GM19463 (cell line): ENCODE measurements around the gene HDHD3.
"Not testable (repeated sequence)": the region's sequence is repeated elsewhere in the genome, so short reads cannot be mapped to it uniquely, and the experiment has no call there.

Experiments
- ATAC-seq: cut with Tn5 transposase; IDR thresholded peaks from one replicate; pipeline ENCODE4 v1.9.1; 2021; ENCODE audit warnings: mild to moderate bottlenecking, moderate library complexity; ENCODE audit not compliant: unreplicated experiment

HDHD3 gene

DNA sequence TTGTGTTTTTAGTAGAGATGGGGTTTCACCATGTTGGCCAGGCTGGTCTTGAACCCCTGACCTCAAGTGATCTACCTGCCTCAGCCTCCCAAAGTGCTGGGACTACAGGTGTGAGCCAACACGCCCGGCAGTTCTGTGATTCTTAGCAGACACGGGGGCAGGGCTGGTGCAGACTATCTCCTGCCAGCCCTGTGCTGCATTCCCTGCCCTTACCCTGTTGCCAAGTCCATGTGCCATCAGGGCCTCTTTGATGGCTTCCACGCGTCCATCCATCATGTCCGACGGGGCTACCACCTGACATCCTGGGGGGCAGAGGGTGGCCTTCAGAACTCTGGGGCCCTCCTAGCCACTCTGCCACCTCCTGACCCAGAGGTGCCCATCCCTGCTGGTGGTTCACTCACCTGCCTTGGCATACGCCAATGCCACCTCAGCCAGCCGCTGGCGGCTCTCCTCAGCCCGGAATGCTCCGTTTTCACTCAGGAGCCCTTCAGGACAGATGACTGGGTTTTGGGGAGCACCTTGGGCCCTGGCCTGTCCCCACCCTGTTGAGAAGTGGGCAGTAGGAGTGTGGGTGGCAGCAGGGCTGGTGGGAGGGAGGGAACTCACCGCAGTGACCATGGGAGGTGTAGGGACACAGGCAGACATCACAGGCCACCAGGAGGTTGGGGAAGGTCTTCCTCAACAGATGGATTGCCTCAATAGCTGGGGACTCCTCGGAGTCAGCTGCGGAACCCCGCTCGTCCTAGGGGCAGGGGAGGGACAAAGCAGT lies 13.6 kb upstream of the HDHD3 start:
- no peak for ATAC-seq

DNA sequence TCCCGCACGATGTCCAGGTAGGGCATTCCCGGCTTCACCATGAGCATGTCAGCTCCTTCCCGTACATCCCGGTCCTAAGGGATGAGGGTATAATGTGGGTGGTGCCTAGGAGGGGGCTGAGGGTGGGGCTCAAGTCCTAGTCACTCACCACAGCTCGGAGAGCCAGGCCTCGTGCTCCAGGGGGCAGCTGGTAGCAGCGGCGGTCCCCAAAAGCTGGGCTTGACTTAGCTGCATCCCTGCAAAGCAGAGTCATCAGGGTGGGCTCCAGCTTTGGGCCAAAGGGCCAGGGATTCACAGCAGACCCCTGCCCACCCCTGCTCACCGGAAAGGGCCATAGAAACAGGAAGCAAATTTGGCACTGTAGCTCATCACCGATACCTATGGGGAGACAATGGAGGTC lies 12.7 kb upstream of the HDHD3 start:
- no peak for ATAC-seq

DNA sequence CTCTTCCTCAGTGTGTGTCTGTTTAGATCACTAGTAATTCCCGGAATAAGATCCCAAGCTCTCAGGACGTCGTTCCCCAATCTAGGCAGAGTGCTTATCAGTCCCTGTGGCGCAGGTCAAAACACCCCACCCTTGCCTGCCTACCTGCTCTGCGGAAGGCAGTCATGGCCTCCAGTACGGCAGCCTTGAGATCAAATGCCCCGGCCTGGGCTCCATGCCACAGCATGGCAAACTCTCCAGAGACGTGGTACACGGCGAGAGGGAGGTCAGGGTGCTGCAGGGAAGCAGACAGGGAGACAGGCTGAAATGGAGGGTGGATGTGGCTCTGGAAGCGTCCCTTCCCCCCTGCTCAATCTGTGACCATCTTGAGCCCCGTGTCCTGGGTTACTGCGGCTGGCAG lies 12.0 kb upstream of the HDHD3 start:
- ATAC-seq = no peak

DNA sequence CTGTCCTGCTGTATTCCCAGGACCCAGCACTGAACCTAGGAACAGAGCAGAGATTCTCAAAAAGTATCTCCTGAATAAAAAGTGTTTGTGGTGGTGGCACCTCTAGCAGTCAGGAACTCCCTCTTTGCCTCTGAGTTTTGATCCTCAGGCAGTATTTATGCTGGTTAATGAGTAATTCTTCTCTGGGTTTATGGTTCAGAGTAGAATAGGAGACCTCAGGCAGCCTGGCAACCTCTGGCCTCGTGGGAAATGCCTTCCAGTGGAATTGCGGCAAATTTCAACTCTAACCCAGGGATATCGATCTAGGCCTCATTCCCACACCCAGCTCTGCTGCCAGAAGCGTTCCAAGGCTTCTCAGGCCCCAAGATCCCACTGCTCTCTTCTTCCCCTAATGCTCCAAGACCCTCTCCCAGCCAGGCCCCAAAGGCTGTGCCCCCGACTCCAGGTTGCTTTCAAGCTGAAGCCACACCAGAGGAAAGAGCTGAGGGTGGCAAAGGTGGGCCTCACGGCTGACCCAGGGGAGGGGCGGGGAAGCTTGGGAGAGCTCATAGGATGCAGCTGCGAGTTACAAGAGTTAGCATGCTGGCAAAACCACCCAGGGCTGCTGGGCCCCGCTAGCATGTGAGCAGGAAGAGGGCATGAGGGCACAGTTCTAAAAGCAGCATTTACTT lies 10.9 kb upstream of the HDHD3 start:
- no peak for ATAC-seq

DNA sequence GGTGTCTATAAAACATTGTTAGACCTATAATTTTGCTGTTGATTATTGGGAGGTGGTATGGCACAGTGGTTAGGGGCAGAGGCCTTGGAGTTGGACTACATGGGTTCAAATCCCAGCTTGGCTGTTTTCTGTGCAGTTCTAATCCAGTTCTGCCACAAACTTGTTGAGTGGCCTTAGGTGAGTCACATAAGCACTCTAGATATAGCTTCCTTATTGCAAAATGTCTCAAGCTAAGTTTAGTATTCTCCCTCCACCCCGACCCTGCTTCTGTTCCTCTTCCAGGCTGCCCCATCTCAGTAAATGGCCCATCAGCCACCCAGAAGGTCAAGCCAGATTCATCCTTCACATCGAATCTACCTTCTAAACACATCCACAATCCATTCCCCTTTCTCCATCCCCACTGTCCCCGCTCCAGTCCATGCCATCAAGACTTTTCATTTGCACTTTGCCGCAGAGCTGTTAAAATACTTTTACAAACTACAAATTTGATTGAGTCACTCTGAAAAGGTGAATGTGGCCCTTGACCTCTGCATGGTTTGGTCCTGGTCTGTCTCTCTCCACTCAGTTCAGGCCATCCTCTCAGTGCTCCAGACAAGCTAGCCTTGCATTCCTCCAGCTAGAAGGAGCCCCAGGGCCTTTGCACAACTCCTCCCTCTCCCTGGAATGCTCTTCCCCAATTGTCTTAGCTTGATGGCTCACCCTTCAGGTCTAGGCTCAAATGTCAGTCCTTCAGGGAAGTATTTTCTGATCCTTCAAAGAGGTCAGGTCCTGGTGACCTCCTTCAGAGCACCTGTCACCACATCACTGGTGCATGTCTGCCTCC lies 10.0 kb upstream of the HDHD3 start:
- ATAC-seq = no peak

DNA sequence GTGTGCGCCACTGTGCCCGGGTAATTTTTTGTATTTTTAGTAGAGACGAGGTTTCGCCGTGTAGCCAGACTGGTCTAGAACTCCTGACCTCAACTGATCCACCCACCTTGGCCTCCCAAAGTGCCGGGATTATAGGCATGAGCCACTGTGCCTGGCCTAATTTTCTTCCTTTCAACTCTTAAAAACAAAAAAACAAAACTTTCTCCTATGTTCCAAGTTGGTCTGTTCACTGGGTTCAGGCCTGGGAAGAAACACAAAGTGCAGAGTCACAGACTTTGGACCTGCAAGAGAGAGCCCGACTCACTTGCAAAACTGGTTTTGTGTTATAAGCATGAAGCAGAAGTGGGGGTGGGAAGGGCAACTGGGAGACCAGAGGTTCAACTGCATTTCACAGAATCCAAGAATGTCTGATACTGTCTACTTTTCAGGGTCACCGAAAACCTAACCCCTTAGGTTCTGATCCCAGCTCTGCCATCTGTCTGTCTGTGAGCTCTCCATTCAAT lies 5.2 kb upstream of the HDHD3 start:
- ATAC-seq = no peak

DNA sequence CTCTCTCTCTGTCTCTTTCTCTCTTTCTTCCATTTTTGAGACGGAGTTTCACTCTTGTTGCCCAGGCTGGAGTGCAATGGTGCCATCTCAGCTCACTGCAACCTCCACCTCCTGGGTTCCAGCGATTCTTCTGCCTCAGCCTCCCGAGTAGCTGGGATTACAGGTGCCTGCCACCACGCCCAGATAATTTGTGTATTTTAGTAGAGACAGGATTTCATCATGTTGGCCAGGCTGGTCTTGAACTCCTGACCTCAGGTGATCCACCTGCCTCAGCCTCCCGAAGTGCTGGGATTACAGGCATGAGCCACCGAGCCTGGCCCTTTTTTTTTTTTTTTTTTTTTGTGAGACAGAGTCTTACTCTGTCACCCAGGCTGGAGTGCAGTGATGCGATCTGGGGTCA lies 4.7 kb upstream of the HDHD3 start:
- ATAC-seq = not testable (repeated sequence)

DNA sequence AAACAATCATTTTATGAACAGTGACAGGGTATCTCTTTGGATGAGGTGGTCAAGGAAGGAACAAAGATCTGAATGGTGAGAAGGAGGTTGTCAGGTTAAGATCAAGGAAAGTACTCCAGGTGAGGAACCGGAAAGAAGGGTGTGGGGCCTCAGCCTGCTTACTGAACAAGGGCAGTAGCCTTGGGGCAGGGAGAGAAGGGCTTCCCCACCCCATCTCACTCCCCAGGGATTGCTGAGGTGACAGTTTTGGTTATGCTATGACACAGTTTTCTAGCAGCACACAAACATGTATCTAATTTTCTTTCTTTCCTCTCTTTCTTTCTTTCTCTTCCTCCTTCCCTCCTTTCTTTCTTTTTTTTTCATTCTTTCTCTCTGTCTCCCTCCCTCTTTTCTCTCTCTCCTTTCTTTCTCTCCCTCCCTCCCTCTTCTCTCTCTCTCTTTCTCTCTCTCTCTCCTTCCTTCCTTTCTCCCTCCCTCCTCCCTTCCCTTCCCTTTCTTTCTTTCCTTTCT lies 4.1 kb upstream of the HDHD3 start:
- peak; percentile 62 for ATAC-seq

DNA sequence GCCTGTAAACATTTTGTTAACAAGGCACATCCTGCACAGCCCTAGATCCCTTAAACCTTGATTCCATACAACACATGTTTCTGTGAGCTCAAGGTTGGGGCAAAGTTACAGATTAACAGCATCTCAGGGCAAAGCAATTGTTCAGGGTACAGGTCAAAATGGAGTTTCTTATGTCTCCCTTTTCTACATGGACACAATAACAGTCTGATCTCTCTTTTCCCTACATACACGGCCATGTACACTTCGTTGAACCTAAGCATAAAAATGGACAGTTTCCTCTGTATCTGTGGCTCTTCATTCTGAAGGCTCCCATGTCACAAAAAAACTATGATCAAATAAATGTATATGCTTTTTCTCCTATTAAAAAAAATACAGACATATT lies 3.0 kb upstream of the HDHD3 start:
- not testable (repeated sequence) for ATAC-seq

DNA sequence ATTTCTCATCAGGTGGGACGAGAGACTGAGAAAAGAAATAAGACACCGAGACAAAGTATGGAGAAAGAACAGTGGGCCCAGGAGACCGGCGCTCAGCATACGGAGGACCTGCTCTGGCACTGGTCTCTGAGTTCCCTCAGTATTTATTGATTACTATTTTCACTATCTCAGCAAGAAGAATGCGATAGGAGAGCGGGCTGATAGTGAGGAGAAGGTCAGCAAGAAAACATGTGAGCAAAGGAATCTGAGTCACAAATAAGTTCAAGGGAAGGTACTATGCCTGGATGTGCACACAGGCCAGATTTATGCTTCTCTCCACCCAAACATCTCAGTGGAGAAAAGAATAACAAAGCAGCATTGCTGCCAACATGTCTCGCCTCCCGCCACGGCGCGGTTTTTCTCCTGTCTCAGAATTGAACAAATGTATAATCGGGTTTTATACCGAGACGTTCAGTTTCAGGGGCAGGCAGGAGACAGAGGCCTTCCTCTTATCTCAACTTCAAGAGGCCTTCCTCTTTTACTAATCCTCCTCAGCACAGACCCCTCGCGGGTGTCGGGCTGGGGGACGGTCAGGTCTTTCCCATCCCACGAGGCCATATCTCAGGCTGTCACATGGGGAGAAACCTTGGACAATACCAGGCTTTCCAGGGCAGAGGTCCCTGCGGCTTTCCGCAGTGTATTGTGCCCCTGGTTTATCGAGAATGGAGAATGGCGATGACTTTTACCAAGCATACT lies 2.5 kb upstream of the HDHD3 start:
- ATAC-seq = not testable (repeated sequence)

DNA sequence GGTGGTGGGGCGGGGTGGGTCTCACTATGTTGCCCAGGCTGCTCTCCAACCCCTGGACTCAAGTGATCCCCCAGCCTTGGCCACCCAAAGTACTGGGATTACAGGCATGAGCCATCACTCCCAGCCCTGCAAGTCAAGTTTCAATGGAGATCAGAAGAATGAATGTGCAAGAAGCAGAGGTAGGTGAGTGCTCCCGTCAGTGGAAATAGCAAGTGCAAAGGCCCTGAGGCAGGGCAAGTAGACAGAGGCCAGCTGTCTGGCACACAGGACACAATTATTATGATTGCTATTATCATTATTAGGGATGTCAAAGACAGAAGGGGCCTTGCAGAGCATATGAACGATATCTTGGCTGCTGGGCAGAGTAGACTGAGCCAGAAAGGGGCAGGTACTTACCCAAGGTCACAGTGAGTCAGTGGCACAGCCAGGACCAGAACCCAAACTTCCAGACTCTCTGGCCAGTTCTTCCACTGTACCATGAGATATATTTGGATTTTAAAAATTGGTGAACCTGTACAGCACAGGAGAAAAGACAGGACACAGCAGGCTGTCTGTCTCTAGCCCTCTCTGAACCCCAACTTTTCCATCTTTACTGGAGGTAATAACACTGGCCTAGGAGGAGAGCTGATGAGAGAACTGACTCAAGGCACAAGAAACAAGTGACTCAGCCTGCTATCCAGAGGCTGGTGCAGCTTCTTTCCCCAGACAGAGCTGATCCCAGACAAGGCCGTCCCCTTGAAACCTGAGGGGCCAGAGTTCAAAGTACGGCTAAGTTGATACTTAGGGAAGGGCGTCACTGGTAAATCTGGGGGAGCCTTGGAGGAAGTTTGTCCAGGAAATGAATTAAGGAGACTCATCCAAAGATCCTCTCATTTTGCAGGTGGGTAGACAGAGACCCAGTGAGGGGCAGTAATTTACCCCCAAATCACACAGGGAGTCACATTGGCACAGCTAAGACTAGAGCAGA lies 1.4 kb downstream of the HDHD3 start:
- ATAC-seq = no peak

DNA sequence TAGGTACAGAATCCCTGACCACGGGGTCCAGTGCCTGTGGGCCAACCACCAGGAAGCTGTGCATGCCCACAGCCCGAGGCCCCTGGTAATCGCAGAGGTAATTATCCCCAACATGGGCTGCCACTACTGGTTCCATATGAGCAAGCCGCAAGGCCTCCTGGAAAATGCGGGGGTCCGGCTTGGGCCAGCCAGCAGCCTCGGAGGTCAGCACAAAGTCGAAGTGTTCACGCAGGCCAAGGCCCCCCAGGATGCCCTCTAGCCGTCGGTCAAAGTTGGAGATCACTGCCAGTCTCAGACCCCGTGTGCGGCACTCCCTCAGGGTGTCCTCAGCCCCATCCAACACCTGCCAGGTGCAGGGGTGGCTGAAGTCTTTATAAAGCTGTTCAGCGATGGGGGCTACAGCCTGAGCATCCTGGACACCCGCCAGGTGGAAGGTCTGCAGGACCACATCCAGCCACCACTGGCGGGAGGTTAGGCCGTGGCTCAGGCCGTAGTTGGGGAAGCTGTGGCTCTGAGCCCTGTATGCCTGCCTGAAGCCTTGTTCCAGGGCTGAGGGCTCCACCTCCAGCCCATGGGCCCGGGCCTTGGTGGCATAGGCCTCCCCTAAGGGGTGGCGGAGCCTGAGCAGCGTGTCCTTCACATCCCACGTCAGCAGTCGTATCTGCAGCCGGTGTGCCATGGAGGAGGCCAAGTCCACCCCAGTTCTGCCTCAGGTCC lies 3.0 kb downstream of the HDHD3 start:
- no peak for ATAC-seq

DNA sequence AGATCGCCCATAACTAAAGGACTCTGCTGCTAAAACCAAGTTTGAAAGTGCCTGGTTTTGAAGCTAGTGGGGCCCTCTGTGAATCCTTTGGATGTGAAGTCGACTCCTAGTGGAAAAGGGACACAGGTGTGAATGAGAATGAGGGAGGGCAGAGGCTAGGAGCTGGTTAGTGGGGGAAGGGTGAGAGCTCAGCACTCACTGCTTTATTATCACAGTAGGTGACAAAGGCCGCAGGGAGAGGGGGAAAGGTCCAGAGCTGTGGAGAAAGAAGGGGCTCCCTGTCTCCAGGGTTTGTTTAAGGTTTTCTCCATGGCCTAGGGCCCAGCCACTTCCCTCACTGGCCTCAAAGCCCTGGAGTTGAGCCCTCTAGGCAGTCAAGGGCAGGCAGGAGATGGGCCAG lies 3.5 kb downstream of the HDHD3 start:
- ATAC-seq = no peak

DNA sequence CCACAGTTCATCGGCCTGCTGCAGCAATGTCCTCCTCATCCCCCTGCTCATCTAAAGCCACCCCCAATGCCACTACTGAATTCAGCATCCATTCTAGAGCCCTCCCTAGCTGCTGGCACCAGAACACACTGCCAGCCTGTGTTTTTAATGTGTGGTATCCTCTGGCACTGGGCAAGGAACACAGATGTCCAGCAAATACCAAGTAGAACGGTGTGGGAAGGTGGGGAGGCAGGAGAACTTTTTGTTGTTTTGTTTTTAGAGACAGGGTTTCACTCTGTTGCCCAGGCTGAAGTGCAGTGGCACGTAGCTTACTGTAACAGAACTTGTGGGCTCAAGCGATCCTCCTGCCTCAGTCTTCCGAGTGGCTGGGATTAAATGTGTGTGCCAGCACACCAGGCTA lies 4.7 kb downstream of the HDHD3 start:
- ATAC-seq = no peak

DNA sequence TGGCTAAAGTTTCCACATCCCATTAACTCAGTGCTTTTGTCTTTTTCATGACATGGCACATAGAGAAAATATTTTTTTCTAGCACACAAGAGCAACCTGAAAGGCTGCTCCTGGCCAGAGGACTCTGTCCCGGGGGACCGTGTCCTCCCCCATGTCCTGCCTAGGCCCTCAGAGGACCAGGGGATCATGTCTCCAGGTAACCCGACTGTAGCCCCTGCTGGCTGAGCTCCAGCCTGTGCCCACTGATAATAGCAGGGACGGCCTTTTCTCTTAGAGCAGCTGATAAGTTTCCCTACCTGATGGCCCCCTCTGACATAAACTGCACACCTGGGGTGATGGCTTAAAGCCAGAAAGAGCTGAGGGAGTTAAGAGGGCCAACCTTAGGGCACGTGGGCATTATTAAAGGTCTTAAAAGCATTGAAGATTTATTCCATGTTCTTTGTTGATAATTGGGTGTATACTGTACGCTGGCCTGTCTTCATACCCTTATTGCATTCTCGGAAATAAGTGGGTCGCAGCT lies 5.9 kb downstream of the HDHD3 start:
- no peak for ATAC-seq

DNA sequence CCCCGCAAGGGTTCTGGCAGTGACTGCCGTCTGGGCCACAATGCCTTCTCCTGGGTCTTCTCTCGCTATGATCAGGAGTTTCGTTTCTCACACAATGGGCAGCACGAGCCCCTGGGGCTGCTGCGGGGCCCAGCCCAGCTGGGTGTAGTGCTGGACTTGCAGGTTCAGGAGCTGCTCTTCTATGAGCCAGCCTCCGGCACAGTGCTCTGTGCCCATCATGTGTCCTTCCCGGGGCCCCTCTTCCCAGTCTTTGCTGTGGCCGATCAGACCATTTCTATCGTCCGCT lies 7.0 kb downstream of the HDHD3 start:
- no peak for ATAC-seq

DNA sequence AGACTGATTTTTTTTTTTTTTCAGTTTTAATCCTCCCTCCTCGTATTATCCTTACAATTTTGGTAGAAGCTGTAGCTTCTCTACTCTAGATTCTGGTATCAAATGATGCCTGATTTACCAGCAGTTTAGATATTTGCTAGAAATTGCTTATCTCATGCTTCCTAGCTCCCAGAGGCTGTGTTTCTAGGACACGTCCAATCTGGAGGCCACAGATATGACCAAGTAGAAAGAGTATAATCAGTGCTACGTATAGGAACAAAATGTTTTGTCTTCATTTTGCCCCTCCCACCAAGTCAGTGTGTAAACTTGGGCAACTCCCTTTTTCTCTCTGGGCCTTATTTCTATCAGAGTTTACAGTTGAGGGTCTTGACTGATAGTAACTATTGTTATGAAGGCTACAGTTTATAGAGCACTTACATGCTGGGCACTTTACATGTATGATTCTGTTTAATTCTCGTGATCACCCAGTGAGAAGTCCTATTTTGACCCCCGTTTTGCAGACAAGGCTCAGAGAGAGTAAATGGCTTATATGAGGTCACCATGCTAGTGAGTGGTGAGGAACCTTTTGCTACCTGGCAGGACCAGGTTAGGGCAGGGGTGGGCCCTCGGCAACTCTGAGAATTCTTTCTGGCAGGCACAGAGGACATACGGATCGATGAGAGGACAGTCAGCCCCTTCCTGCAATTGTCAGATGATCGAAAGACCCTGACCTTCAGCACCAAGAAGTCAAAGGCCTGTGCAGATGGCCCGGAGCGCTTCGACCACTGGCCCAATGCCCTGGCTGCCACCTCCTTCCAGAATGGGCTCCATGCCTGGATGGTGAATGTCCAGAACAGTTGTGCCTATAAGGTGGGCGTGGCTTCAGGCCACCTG lies 7.6 kb downstream of the HDHD3 start:
- ATAC-seq = no peak
